HFF-Myc (cell line): ENCODE data around the gene SLC22A12.

Experiments used
- DNase-seq: peaks from one replicate; pipeline ENCODE4 v3.0.0-alpha.2; 2011; ENCODE audit warnings: low read depth; ENCODE audit errors: extremely low read depth
- H3K4me3 ChIP-seq: replicated peaks from 2 replicates; pipeline ENCODE4 v1.5.1; 2011; ENCODE audit warnings: low read depth, mild to moderate bottlenecking, control low read depth, low read length
- TF ChIP-seq, protein P1 (sequence below): IDR thresholded peaks from 2 replicates; pipeline ENCODE4 v1.5.1; 2012; ENCODE audit warnings: mild to moderate bottlenecking, low read depth, low read length, control low read depth; ENCODE audit errors: missing control alignments

The SLC22A12 gene

GRCh38 chr11:64590763-64591221, at the start of gene SLC22A12:
Gene SLC22A12 (plus strand): TSS chr11:64591220. CDS start chr11:64591557, 337 bp downstream.
- H3K4me3 ChIP-seq, result no peak within 1 kb of the TSS
- DNase-seq, result no peak
- TF ChIP-seq, protein P1, sequence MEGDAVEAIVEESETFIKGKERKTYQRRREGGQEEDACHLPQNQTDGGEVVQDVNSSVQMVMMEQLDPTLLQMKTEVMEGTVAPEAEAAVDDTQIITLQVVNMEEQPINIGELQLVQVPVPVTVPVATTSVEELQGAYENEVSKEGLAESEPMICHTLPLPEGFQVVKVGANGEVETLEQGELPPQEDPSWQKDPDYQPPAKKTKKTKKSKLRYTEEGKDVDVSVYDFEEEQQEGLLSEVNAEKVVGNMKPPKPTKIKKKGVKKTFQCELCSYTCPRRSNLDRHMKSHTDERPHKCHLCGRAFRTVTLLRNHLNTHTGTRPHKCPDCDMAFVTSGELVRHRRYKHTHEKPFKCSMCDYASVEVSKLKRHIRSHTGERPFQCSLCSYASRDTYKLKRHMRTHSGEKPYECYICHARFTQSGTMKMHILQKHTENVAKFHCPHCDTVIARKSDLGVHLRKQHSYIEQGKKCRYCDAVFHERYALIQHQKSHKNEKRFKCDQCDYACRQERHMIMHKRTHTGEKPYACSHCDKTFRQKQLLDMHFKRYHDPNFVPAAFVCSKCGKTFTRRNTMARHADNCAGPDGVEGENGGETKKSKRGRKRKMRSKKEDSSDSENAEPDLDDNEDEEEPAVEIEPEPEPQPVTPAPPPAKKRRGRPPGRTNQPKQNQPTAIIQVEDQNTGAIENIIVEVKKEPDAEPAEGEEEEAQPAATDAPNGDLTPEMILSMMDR, result no peak

- H3K4me3 ChIP-seq, result no peak overlapping the region
- TF ChIP-seq, protein P1, result no peak
- no peak for DNase-seq
Observed at GRCh38 chr11:64542172-64543125, 48.6 kb upstream of the SLC22A12 start.

GRCh38 chr11:64543818-64544217, 47.2 kb upstream of the SLC22A12 start:
- TF ChIP-seq, protein P1, result no peak
- no peak for DNase-seq
- H3K4me3 ChIP-seq, result no peak overlapping the region

GRCh38 chr11:64544616-64545296, 46.3 kb upstream of the SLC22A12 start:
- no peak for DNase-seq
- no peak overlapping the region for H3K4me3 ChIP-seq
- TF ChIP-seq, protein P1, result no peak

GRCh38 chr11:64545619-64546018, 45.4 kb upstream of the SLC22A12 start:
- no peak overlapping the region for H3K4me3 ChIP-seq
- TF ChIP-seq, protein P1, result no peak
- DNase-seq, result peak; percentile 26

DNA sequence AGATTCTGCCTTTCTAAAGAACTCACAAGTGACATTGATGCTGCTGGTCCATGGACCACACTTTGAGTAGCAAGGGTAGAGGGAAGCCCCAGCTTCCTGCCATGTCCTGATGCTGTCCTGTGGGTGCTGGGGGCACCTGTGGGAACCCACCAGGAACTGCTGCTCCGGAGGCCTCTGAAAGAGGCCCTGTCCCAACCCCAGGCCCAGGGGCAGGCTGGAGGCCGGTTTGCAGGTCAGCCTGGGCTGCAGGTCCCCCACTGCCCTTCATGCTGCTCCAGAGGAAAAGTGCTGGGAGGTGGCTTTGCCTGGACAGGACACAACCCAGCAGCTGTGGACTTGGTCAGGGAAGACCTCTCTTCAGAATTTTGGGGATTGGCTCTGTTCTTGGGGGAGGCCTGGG, 44.8 kb upstream of the SLC22A12 start:
- TF ChIP-seq, protein P1, result no peak
- no peak for DNase-seq

More for the DNA sequence above, 44.8 kb upstream of the SLC22A12 start:
- H3K4me3 ChIP-seq, result no peak overlapping the region
